ENCODE results near the gene KRTAP2-1. TPM values are rescaled to one million over a fixed set of nuclear protein-coding genes. Genes with fewer than 3 reads are reported as not detected.

The KRTAP2-1 gene

Small RNA genes lying within 50 kb of the gene (small RNA-seq; reads per million reads assigned to genes)
- not detected for gene KRTAP3-4P (ENCODE audit: low read depth)

Data from mesenchymal stem cell (in vitro differentiated cells and primary cell).